HG03558 (cell line): ENCODE data around the gene STRN4.
"Not testable (repeated sequence)": the region's sequence is repeated elsewhere in the genome, so short reads cannot be mapped to it uniquely, and the experiment has no call there.

Experiments used
- ATAC-seq: cut with Tn5 transposase; IDR thresholded peaks from one replicate; pipeline ENCODE4 v1.9.1; 2021; ENCODE audit warnings: moderate number of reproducible peaks; ENCODE audit not compliant: unreplicated experiment; ENCODE audit errors: extremely low read depth

STRN4 gene, protein sequence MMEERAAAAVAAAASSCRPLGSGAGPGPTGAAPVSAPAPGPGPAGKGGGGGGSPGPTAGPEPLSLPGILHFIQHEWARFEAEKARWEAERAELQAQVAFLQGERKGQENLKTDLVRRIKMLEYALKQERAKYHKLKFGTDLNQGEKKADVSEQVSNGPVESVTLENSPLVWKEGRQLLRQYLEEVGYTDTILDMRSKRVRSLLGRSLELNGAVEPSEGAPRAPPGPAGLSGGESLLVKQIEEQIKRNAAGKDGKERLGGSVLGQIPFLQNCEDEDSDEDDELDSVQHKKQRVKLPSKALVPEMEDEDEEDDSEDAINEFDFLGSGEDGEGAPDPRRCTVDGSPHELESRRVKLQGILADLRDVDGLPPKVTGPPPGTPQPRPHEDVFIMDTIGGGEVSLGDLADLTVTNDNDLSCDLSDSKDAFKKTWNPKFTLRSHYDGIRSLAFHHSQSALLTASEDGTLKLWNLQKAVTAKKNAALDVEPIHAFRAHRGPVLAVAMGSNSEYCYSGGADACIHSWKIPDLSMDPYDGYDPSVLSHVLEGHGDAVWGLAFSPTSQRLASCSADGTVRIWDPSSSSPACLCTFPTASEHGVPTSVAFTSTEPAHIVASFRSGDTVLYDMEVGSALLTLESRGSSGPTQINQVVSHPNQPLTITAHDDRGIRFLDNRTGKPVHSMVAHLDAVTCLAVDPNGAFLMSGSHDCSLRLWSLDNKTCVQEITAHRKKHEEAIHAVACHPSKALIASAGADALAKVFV

DNA sequence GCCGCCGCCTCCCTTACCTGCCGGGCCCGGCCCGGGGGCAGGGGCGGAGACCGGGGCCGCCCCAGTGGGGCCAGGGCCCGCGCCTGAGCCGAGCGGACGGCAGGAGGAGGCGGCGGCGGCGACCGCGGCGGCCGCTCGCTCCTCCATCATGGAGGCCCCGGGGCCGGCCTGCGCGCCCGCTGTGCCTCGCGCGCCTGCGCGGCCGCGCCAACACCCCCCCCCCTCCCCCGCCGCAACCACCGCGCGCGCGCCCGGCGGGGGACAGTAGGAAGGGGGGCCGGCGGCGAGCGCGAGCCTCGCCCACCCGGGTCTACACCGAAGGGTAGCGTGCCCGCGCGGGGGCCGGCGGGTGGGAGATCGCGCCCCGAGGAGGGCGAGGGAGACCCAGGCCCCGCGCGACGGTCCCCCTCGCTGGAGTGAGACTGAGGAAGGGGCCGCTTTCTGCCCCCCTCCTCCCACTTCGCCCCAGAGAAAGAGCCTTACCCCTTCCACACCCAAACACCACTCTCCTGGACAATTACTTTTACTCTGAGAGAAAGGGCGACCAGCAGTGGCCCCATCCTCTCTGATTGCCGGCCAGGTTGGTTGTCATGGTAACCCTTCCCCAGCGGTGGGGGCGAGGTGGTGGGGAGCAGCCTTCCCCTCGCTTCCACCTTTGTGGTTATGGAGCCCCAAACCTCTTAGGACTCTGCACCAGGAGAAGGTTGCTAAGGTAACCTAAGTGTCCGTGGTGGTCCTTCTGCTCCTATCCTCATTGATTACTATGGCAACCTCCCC, at the start of gene STRN4:
STRN4 (minus strand) TSS at position 170 of the 777 bp plus-strand sequence; CDS start at position 150, 20 bp downstream.
- no peak for ATAC-seq

DNA sequence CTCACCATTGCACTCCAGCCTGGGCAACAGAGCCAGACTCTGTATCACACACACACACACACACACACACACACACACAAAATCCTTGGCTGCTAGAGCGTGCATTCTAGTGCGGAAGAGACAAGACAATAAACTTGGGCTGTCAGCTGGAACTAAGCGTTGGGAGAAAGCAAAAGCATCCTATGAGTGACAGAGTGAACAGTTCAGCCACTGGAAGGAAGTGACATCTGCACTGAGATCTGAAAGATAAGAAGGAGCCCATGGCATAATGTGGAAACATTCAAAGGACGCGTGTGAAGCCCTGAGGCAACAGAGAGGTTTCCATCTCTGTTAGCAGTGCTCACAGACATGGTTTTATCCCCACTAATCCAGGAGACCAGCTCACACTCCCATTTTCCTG, 45.7 kb upstream of the STRN4 start:
- ATAC-seq, result no peak

DNA sequence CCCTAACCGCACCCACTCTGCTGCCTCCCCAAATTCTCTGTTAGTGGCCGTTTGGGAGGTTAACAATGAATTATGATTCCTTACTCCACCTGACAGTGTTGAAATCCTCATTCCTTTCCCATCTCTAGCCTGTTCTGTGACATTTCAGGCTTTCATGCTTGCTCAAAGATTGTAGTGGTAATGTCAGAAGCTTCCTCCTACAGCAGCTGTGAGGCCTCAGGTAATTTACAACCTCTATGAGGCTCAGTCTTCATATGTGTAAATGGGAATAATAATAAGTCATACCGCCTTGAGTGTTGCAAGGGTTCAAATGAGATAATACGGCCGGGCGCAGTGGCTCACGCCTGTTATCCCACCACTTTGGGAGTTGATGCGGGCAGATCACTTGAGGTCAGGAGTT, 43.1 kb upstream of the STRN4 start:
- no peak for ATAC-seq

- no peak for ATAC-seq
These were observed 42.7 kb upstream of the STRN4 start for GRCh38 chr19:46788968-46789338.

- no peak for ATAC-seq
These were observed 42.2 kb upstream of the STRN4 start, which contains the start of gene SLC1A5 for GRCh38 chr19:46788262-46788967. Gene SLC1A5, minus strand, starts transcription at chr19:46788594. Its CDS starts 629 bp downstream, at chr19:46787965.

GRCh38 chr19:46787331-46788261, 41.3 kb upstream of the STRN4 start:
- no peak for ATAC-seq

DNA sequence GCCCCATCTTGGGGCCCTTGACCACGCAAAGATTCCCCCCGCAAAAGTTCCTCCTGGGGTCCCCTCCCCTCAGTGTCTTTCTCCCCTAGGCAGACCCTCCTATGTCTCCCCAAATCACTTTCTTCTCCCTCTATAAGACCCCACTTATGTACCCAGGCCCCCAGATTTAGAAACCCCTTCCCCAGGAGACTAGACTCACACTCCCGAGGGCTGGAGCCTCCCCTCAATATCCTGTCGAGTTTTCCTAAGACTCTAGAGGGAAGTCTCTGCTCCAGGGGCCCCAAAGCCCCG, 40.7 kb upstream of the STRN4 start:
- no peak for ATAC-seq

- ATAC-seq, result no peak
These were observed 40.2 kb upstream of the STRN4 start for GRCh38 chr19:46786236-46787039.

- ATAC-seq, result no peak
These were observed 39.7 kb upstream of the STRN4 start for GRCh38 chr19:46785980-46786235.

DNA sequence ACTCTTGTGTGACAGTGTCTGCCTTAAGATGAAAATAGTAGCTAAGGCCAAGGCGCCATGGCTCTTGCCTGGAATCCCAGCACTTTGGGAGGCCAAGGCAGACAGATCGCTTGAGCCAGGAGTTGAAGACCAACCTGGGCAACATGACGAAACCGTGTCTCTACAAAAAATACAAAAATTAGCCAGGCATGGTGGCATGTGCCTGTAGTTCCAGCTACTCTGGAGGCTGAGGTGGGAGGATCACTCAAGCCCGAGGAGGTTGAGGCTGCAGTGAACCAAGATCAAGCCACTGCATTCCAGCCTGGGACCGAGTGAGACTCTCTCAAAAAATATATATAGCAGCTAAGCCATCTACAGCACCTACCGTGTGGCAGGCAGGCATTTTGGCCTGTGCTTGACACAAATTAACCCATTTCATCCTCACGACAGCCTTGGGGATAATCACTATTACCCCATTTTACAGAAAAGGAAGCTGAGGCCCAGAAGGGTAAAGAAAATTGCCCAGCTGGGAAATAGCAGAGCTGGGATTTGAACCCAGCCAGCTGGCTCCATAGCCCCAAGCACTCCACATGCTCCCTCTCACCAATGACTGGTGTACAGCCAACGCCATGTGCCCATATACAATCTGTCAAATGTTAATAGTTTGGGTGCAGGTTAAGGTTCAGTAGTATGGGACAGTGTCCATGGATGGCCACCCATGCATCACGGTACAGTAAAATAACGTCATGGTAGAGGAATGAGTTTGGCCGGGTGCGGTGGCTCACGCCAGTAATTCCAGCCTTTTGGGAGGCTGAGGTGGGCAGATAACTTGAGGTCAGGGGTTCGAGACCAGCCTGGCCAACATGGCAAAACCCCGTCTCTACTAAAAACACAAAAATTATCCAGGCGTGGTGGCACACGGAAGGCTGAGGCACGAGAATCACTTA, 39.1 kb upstream of the STRN4 start:
- ATAC-seq, result no peak

DNA sequence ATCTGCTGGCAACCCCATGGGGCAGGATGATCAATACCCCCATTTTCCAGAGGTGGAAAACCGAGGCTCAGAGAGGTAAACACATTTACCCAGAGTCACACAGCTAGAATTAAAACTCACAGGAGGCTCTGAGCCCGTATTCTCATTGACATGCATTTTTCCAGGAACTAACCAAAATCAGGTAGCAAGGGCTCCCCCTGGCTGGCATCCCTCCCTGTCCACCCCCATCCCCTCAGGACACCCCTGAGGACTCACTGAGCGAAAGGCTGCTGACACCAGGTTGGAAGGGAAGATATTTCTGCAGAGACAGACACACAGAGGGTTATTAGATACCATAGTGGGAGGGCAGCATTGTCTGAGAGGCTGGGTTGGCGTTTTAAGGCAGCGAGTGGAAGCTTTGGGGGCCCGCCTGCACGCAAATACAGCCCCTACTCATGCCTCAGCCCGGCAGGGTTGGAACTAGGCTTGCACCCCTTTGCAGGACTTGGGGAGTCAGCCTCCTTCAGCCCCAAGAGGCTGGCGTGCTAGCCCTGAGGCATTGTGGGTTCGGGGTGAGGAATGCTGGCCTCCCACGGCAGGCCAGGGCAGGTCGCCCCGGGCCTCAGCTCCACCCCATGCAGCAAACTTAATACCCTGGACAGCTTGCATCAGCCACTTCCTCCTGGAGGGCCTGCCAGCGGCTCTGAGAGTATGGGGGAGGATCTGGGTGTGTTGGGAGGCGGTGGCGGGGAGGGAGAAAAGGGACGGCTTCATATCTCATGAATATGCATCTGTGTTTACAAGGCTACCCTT, 38.2 kb upstream of the STRN4 start:
- ATAC-seq, result no peak

DNA sequence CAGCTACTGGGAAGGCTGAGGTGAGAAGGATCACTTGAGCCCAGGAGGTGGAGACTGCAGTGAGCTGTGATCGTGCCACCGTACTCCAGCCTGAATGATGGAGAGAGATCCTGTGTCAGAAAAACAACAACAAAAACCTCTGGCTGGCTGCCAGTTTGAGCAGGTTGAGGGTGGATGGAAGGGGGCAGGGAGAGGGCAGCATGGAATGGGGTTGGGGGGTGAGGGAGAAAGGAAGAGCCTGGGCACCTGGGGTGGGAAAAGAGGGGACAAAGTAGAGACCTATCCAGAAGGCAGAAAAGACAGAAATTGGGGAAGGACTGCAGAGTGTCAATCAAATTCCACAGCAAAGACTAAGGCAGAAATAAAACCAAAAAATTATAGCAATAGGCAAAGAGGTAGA, 37.4 kb upstream of the STRN4 start:
- no peak for ATAC-seq

- no peak for ATAC-seq
These were observed 36.2 kb upstream of the STRN4 start for GRCh38 chr19:46782355-46783019.

DNA sequence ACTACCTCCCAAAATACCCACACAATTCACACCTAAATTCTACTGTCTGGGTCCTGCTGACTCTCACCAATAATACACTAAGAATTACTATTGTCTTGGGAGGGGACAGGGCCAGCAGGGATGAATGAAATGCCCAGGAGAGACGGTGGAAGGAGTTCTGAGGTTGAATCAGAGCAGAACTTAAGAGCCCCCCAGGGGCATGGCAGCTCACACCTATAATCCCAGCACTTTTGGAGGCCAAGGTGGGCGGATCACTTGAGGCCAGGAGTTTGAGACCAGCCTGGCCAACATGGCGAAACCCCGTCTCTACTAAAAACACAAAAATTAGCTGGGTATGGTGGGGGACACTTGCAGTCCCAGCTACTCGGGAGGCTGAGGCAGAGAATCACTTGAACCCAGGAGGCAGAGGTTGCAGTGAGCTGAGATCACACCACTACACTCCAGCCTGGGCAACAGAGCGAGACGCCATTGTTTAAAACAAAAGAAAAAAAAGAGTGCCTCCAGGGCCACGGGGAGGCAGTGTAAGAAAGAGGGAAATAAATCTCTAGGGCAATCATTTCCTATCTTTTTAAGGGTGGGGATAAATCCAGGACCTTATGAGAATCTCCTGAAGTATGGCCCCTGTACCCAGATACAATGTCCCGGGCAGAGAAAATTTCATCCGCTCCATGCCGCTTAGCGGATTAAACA, 31.9 kb upstream of the STRN4 start:
- ATAC-seq, result not testable (repeated sequence)

- no peak for ATAC-seq
These were observed 31.0 kb upstream of the STRN4 start for GRCh38 chr19:46776927-46777911.
